ENCODE measurements around the gene ITPK1. TPM values are rescaled to one million over a fixed set of nuclear protein-coding genes. Genes with fewer than 3 reads are reported as not detected.

ITPK1 gene
- total RNA-seq, 4 donors from 2014 or later: 64.8 to 235 (median 128) TPM

DNA sequence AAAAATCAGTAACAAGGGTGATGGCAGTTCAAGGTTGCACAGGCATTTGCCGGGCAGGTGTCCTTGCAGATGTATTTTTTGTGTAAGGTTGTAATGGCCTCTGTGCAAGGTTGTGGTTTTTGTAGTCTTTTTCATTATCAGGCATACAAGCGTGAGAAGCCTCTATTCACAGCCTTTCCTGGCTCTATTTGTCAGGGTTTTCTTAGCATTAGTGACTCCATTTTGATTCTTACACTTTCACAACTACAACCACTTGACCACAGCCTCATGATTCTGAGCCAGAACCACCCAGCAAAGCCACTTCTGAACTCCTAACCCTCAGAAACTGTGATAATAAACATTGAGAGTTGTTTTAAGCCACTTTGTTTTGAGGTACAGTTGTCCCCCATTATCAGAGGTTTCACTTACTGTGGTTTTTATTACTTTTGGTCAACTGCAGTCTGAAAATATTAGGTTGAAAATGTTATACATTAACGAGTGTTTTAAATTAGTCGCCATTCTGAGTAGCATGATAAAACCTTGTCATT is 220.3 kb downstream of the ITPK1 start:
- intact Hi-C loops (cut with DNase I; ENCODE audit: low total_unique reads): no loop called here
- no peaks in the 10 kb centered on the region for H3K4me1 ChIP-seq
- peaks cover 10% of the 10 kb centered on the region for H3K27me3 ChIP-seq
- H3K9me3 ChIP-seq: peaks cover 0 to 6% of the 10 kb centered on the region in 2 donors
- H3K27ac ChIP-seq: no peak overlapping the region
- in situ Hi-C loops (cut with MboI; ENCODE audit: low pct_ligation_motif_present in 1 of 4, low pct_unique_long_range_greater_than_20kb in 1 of 4, low sequenced_read_pairs in 3 of 4): no loop called here
- no peaks in the 10 kb centered on the region for H3K36me3 ChIP-seq
- no peak for DNase-seq
- no peak overlapping the region for H3K4me3 ChIP-seq
- WGBS, 2 donors (ENCODE audit: low coverage in 1 of 2): 76 to 83% methylated on average over 4 of the region's 4 CpGs
- no peak for TF ChIP-seq POLR2A (IDR thresholded peaks at IDR 0.05)
- TF ChIP-seq POLR2AphosphoS5 (IDR thresholded peaks at IDR 0.05): no peak
- no peak for TF ChIP-seq EP300 (IDR thresholded peaks at IDR 0.05; ENCODE audit: low read depth)
- TF ChIP-seq, protein P1, sequence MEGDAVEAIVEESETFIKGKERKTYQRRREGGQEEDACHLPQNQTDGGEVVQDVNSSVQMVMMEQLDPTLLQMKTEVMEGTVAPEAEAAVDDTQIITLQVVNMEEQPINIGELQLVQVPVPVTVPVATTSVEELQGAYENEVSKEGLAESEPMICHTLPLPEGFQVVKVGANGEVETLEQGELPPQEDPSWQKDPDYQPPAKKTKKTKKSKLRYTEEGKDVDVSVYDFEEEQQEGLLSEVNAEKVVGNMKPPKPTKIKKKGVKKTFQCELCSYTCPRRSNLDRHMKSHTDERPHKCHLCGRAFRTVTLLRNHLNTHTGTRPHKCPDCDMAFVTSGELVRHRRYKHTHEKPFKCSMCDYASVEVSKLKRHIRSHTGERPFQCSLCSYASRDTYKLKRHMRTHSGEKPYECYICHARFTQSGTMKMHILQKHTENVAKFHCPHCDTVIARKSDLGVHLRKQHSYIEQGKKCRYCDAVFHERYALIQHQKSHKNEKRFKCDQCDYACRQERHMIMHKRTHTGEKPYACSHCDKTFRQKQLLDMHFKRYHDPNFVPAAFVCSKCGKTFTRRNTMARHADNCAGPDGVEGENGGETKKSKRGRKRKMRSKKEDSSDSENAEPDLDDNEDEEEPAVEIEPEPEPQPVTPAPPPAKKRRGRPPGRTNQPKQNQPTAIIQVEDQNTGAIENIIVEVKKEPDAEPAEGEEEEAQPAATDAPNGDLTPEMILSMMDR (IDR thresholded peaks at IDR 0.05): no peak

DNA sequence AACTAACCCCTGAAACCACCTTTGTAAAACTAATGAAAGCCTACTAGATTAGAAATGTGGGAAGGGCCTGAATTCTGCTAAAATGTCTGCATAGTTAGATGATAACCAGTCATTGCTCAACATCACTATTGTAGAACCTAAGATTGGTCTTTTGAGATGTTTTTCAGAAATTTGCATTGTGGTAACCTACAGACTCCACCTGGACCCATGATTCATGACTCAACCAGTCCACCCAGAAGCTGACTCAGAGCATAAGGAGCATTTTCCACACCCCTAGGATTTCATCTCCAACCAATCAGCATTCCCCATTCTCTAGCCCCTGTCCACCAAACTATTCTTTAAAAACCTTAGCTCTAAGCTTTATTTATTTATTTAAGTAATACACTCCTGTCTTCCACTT is 223.1 kb downstream of the ITPK1 start:
- peaks cover 0 to 6% of the 10 kb centered on the region in 2 donors for H3K9me3 ChIP-seq
- H3K27me3 ChIP-seq: no peaks in the 10 kb centered on the region
- H3K4me3 ChIP-seq: no peak overlapping the region
- H3K4me1 ChIP-seq: no peaks in the 10 kb centered on the region
- TF ChIP-seq POLR2AphosphoS5 (IDR thresholded peaks at IDR 0.05): no peak
- in situ Hi-C loops (cut with MboI; ENCODE audit: low pct_ligation_motif_present in 1 of 4, low pct_unique_long_range_greater_than_20kb in 1 of 4, low sequenced_read_pairs in 3 of 4): no loop called here
- intact Hi-C loops (cut with DNase I; ENCODE audit: low total_unique reads): no loop called here
- no peak overlapping the region for H3K27ac ChIP-seq
- DNase-seq: no peak
- H3K36me3 ChIP-seq: no peaks in the 10 kb centered on the region

DNA sequence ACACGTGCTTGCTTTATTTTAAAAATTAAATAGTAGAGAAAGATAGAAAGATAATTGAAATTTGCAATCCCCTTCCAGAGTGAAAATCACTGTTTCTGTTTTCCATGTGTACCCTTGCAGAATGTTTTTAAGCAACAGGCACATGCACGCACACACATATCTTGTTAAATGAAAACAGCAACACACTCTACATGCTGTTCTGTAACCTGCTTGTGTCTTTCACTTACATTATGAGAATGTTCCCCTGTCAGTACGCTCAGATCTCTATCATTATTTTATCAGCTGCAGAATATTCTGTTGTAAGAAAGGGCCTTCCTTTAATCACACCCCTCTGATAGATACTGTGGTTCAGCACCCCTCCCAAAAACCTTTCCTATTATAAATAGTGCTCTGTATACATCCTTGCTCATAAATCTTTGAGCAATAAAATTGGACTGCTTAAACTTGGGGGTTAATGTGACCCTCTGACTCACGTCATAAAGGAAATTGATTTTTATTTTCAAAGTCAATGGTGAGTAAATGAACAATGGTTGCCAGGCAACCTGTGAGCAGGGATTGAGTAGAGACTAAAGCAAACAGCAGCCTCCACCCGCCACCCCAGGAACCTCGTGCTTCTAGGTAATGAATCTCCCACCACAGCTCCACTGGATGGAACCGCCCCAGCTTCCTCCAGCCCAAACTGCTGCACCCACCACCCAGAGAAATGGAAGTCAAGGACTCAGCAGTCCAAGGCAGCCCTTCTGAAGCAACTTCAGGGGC is 224.7 kb downstream of the ITPK1 start:
- in situ Hi-C loops (cut with MboI; ENCODE audit: low pct_ligation_motif_present in 1 of 4, low pct_unique_long_range_greater_than_20kb in 1 of 4, low sequenced_read_pairs in 3 of 4) (no loop called here), intact Hi-C loops (cut with DNase I; ENCODE audit: low total_unique reads) (no loop called here)
- DNase-seq: no peak
- Histone ChIP-seq H3K27me3 (no peaks in the 10 kb centered on the region), H3K4me3 (no peak overlapping the region), H3K9me3 (peaks cover 0 to 6% of the 10 kb centered on the region in 2 donors), H3K27ac (no peak overlapping the region), H3K4me1 (no peaks in the 10 kb centered on the region), H3K36me3 (no peaks in the 10 kb centered on the region)
- 35 to 40% methylated on average over 4 to 7 of the region's 7 CpGs for WGBS, 2 donors (ENCODE audit: low coverage in 1 of 2)
- TF ChIP-seq EP300 (IDR thresholded peaks at IDR 0.05; ENCODE audit: low read depth) (no peak), POLR2A (IDR thresholded peaks at IDR 0.05) (no peak), POLR2AphosphoS5 (IDR thresholded peaks at IDR 0.05) (no peak)
- TF ChIP-seq, protein P1 (IDR thresholded peaks at IDR 0.05): no peak

DNA sequence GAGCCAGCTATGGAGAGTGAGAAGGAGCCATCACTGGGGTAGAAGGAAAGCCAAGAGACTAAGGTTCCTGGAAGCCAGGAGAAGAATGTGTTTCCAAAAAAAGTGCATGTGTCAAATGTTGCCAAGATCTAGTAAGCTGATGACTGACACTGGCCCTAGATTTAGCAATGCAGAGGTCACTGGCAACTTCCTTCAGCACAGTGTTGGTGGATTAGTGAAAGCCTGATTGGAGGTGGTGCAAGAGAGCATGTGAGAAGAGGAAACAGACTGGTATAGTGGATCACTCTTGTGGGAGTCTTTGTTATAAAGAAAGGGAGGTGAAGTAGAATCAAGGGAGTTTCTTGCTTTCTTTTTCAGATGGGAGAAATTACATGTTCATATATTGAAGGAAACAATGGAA is 226.8 kb downstream of the ITPK1 start:
- DNase-seq: no peak
- Histone ChIP-seq H3K4me3 (no peak overlapping the region), H3K27me3 (peaks cover 13% of the 10 kb centered on the region), H3K27ac (no peak overlapping the region), H3K36me3 (no peaks in the 10 kb centered on the region), H3K4me1 (no peaks in the 10 kb centered on the region), H3K9me3 (peaks cover 0 to 6% of the 10 kb centered on the region in 2 donors)
- TF ChIP-seq POLR2A (IDR thresholded peaks at IDR 0.05) (no peak), EP300 (IDR thresholded peaks at IDR 0.05; ENCODE audit: low read depth) (no peak), POLR2AphosphoS5 (IDR thresholded peaks at IDR 0.05) (no peak)
- TF ChIP-seq, protein P1 (IDR thresholded peaks at IDR 0.05): no peak
- intact Hi-C loops (cut with DNase I; ENCODE audit: low total_unique reads): no loop called here
- in situ Hi-C loops (cut with MboI; ENCODE audit: low pct_ligation_motif_present in 1 of 4, low pct_unique_long_range_greater_than_20kb in 1 of 4, low sequenced_read_pairs in 3 of 4): no loop called here

All from transverse colon (tissue), 4 donors.